GM12874 (cell line): ENCODE results near the gene PRPF40B.

Source experiments
- CTCF ChIP-seq: IDR thresholded peaks from 2 replicates; pipeline ENCODE4 v1.5.1; 2011; ENCODE audit warnings: low read depth, mild to moderate bottlenecking, control low read depth, low read length, moderate library complexity; ENCODE audit not compliant: insufficient read depth

Gene PRPF40B

GRCh38 chr12:49683599-49684309 lies 60.4 kb downstream of the PRPF40B start:
- no peak for TF ChIP-seq CTCF

- TF ChIP-seq CTCF: no peak
These were observed 61.0 kb downstream of the PRPF40B start for GRCh38 chr12:49684310-49684854.

GRCh38 chr12:49687941-49688340 lies 64.6 kb downstream of the PRPF40B start:
- 0 out of 2 replicates have a peak, but pooled peaks have one; percentile 13 for TF ChIP-seq CTCF

- TF ChIP-seq CTCF: no peak
These were observed 65.9 kb downstream of the PRPF40B start for GRCh38 chr12:49689237-49689636.

GRCh38 chr12:49689785-49690184 lies 66.4 kb downstream of the PRPF40B start:
- no peak for TF ChIP-seq CTCF

- TF ChIP-seq CTCF: no peak
These were observed 69.5 kb downstream of the PRPF40B start for GRCh38 chr12:49692851-49693250.

- TF ChIP-seq CTCF: no peak
These were observed 70.6 kb downstream of the PRPF40B start for GRCh38 chr12:49693931-49694444.
